C4-2B (cell line): ENCODE measurements around the gene RGS7.

Source experiments
- H3K27ac ChIP-seq: fragments of 450-650 bp; 2 replicates; pipeline ENCODE4 v1.5.1; 2017
- ZFX ChIP-seq: fragments of 450-650 bp; IDR thresholded peaks from 2 replicates; pipeline ENCODE4 v1.6.1; 2017
- TF ChIP-seq, protein P1 (sequence below): fragments of 450-650 bp; conservative IDR thresholded peaks from 2 replicates; pipeline ENCODE4 v1.5.1; 2017; ENCODE audit warnings: mild to moderate bottlenecking

RGS7 gene

DNA sequence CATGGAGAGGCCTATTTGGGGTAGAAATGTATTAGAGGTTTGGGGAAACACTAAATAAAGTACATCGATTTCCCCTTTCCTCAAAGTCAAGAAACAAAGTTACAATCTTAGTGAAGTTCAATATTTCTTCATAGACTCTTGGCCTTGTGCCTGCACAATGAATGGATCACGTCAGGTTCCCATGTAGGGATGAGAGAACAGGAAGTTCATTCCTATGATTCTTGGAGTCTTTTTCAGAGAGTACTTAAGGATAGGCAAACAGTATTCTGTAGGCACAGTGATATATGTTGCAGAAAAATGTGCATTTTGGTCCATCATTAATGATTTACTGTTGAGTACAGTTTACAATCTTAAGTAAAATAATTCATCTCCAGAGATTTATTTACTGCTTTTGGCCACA lies 275.5 kb downstream of the RGS7 start:
- TF ChIP-seq, protein P1, sequence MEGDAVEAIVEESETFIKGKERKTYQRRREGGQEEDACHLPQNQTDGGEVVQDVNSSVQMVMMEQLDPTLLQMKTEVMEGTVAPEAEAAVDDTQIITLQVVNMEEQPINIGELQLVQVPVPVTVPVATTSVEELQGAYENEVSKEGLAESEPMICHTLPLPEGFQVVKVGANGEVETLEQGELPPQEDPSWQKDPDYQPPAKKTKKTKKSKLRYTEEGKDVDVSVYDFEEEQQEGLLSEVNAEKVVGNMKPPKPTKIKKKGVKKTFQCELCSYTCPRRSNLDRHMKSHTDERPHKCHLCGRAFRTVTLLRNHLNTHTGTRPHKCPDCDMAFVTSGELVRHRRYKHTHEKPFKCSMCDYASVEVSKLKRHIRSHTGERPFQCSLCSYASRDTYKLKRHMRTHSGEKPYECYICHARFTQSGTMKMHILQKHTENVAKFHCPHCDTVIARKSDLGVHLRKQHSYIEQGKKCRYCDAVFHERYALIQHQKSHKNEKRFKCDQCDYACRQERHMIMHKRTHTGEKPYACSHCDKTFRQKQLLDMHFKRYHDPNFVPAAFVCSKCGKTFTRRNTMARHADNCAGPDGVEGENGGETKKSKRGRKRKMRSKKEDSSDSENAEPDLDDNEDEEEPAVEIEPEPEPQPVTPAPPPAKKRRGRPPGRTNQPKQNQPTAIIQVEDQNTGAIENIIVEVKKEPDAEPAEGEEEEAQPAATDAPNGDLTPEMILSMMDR = no peak
- TF ChIP-seq ZFX = no peak
- H3K27ac ChIP-seq = no peak overlapping the region

DNA sequence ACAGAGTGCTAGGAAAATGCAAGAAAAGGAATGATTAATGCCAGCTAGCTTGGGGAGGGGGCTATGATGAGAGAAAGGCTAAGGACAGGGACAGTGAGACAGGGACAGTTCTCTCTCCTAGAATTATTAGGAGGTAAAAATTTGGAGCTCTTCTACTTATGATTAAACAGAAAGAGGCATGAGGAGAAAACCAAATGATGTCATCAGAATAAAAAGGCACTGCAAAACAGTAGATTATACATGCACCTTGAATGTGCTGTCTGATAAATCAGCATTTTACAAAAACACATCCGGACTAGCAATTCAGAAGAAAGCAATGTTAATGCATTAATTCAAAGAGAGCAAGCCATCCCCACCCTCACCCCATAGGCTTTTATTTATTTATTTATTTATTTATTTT lies 277.5 kb downstream of the RGS7 start:
- TF ChIP-seq ZFX = no peak
- TF ChIP-seq, protein P1 = no peak
- H3K27ac ChIP-seq = no peak overlapping the region

DNA sequence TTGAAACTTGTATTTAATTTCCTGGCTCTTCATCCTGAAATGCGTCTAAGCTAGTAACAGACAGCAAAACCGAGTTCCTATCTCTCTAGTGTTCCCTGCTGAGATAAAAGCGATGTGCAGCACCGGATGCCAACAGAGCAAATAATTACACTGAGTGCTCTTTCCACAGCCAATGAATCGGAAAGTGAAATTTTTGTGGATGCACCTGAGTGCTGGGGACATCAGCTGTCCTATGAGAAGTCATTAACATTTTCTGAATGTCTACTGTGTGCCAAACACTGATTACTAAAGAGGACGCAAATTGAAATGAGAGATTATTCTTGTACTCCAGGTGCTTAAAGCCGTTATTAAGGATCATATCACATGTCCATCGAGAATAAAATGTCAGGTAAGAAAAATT lies 278.0 kb downstream of the RGS7 start:
- TF ChIP-seq ZFX = no peak
- TF ChIP-seq, protein P1 = no peak
- H3K27ac ChIP-seq = no peak overlapping the region

DNA sequence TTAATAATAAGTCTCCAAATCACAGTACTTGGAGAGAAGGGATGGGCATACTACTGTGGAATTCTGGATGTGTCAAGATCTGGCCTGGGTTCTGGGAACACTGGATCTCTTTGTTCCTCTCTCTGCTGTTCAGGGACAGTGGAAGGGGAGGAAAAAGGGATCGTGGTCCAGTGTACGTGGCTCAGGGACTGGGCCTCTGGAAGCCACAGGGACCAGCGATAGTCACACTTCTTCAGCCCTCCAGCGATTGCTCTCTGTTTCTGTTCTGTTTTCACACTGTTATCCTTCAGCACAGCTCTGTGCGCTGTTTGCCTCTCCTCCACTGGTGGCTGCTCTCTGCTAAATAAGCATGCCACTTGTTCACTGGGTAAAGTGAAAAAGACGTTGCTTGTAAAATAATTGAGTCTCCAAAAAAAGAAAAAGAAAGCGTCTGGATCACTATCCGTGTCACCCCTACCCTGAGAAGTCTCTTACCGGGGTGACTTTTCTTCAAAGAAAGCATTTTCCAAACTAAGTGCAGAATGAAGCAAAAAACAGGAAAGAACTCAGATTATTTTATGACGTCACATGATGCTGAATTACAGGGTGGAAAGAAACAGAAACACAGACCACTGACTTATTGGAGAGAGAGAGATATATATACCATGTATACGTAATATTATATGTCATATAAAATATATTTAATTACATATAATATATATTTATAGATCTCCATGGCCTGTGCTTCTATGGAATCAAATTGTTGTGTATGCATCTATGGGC lies 279.4 kb downstream of the RGS7 start:
- TF ChIP-seq ZFX = no peak
- TF ChIP-seq, protein P1 = no peak
- H3K27ac ChIP-seq = no peak overlapping the region

DNA sequence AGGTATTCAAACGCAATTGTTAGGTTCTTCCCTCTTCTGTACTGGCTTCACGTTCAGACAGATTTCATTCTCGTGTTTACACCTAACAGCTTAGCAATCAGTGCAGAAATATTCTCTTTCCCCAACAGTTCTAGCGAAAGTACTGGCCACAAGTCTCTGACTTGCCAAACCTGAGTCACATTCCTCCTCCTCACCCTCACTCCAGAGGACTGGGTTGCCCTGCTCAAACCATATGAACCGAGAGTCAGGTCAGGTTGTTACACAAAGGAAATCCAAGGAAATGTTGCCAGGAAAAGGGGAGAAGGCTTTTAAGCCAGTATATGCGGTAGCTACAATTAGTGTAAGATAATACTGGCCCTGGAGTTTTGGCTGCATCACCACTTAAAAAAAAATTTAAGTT lies 282.5 kb downstream of the RGS7 start:
- TF ChIP-seq, protein P1 = no peak
- no peak for TF ChIP-seq ZFX
- H3K27ac ChIP-seq = no peak overlapping the region

DNA sequence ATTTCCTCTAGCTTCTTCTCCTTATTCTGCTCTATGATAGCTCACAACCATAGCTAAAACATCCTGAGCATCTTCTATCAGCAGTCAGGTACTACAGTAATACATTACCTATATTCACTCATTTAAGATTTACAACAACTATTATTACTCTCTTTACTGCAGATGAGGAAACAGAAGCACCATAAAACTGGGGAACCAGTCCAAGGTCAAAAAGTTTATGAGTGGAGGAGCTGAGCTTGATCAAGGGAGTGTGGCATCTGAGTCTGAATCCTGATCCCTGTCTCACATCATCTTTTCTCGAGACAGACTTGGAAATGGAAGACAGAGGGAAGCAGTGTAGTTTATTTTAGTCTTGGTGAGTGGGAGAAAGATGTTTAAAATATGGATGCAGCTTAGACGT lies 288.6 kb downstream of the RGS7 start:
- TF ChIP-seq ZFX = no peak
- TF ChIP-seq, protein P1 = no peak
- no peak overlapping the region for H3K27ac ChIP-seq

DNA sequence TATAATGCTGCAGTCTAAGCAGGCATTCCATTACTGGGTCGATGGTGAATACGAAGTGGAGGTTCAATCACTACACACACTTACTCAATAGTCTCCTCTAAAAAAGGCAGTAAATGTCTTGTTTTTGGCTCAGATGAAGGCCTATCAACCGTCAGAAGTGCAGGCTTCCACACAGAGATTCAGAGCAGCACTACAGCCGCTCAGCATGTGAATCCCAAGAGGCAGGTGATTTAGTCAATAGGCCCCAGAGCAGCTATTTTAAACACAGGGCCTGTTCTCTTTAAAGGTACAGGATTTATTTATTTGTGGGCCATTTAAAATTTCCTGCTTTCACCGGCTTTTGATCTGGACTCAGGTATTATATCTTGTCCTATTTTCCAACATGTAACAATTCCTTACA lies 293.7 kb downstream of the RGS7 start:
- TF ChIP-seq, protein P1 = no peak
- TF ChIP-seq ZFX = no peak
- H3K27ac ChIP-seq = no peak overlapping the region
